Activated CD4-positive, CD25-positive, alpha-beta regulatory T cell treated with anti-CD3 and anti-CD28 coated beads, Interleukin-2, amount 50 U/mL, for 16 hours (primary cell): ENCODE measurements around the gene PSMD8.

Experiments used
- DNase-seq: peaks from one replicate; pipeline ENCODE4 v3.0.0-alpha.2; 2020; ENCODE audit warnings: low read depth, low spot score

PSMD8 gene

DNA sequence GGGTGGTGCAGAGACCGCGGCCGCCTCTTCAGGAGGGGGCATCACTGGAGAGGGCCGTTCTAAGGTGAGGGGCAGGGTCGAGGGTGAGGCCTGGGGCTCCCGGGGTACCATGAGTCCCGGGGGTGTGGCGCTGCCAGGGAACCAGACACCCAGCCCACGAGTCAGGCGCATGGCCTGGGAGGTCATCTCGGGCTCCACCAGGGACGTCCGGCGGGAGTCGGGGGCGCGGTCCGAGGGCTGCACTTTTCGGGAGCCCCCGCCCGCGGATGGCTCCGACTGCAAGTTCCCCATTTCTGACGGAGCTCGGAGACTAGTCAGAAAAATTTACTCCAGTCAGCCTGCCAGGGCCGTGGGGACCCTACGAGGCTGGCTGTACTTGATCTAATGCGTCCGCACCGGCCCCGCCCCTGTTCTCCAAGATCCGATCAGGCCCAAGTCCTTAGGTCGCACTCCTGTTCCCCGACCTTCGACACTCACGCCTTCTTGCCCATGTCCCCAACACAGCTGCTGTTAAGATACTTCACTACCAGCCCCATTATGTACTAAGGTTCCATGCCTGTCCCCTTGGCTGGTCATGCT, 12.7 kb downstream of the PSMD8 start:
- DNase-seq = no peak

- DNase-seq = peak; percentile 55
Observed at GRCh38 chr19:38387550-38388348, 13.4 kb downstream of the PSMD8 start, which contains the start of gene GGN. Gene GGN, minus strand, starts transcription at chr19:38388034. Its CDS starts 773 bp downstream, at chr19:38387261.

DNA sequence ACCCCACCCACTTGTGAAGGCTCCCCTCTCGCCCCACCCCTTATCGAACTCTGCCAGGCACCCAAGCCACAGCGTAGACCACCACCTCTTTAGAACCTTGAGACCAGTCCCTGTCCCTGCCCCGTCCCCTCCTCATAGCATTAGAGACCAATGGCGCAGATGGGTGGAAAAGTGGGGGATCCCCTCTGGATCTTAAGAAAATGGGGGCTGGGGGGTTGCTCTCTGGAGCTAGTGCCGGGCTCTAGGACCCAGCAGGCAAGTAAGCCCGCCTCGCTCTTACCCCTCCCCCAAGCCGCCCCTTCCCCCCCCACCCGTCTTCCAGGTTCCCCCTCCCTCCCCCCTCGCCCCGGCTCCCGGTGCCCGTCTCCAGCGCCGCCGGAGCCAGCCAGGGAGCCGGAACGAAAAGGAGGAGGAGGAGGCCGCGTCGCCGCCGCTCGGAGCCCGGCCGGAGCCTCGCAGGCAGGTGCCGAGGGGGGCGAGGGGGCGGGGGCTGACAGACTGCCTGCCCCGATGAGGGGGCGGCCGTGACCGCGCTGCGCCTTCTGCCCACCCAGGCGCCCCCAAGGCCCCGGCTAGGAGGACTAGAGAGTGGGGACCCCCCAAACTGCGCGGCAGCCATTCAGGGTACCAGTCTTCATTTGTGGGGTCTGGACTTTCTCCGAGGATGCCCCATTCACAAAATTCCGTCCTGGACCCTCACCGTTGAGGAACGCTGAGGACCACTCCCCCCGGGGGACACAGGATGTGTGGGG, 14.2 kb downstream of the PSMD8 start, which contains the start of gene SPRED3:
Gene SPRED3, plus strand, starts transcription at position 349 of the 752 bp plus-strand sequence. CDS start 1,606 bp downstream, outside the sequence.
- no peak for DNase-seq

DNA sequence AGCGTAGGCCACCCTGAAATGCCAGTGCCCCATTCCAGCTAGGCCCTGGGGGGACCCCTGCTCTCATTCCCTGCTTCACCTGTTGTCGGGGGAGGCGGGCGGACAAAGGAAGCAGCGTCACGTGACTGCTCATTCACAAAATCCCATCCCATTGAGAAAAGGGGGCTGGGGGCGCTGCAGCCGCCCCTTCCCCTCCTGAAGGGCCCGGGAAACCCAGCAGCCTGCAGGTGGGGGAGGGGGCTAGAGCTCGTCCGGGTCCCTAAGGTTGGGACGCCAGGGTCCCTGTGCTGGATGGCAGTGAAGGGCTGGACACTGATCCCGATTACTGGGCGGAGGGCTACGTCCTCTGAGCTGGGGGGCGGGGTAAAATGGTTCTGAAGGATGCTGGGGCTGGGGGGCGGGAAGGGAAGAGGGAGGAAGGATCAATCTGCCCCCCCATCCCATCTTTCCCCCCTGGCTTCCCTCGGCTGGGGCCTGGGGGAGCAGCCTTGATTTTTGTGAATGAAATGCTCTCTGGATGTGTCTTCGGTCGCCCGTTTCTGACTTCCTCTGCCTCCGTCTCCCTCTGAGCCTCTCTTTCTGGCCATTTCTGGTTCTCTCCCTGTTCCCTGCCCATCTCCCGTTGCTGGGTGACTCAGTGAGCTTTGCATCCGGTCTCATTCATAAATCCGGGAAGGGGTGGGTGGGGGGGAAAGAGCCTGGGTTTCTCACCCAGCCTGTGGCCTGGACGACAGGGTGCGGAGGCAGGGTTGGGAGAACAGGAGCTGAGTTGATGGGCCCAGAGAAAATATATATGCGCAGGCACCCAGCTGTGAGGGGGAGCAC, 14.9 kb downstream of the PSMD8 start:
- DNase-seq = no peak

GRCh38 chr19:38389957-38390924, 15.9 kb downstream of the PSMD8 start:
- no peak for DNase-seq

- DNase-seq = no peak
Observed at GRCh38 chr19:38391911-38392464, 17.6 kb downstream of the PSMD8 start.

GRCh38 chr19:38392707-38393308, 18.4 kb downstream of the PSMD8 start:
- no peak for DNase-seq

DNA sequence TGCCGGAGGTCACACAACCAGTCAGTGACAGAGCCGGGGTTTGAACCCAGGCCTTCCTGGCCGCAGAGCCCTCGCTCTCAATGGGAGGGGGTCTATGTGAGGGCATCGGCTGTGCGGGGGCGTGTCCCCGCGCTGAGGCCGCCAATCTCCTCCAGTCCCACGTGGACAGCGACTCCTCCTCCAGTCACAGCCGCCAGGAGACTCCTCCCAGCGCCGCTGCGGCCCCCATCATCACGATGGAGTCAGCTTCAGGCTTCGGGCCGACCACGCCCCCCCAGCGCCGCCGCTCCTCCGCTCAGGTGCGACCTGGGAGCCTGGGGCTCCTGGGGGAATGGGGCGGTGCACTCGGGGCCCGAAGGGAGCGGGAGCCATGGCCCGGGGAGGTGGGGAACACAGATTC, 20.1 kb downstream of the PSMD8 start:
- no peak for DNase-seq

- DNase-seq = no peak
Observed at GRCh38 chr19:38395381-38396114, 21.2 kb downstream of the PSMD8 start.

GRCh38 chr19:38399081-38399480, 24.7 kb downstream of the PSMD8 start:
- DNase-seq = no peak

GRCh38 chr19:38399537-38399936, 25.2 kb downstream of the PSMD8 start:
- no peak for DNase-seq

DNA sequence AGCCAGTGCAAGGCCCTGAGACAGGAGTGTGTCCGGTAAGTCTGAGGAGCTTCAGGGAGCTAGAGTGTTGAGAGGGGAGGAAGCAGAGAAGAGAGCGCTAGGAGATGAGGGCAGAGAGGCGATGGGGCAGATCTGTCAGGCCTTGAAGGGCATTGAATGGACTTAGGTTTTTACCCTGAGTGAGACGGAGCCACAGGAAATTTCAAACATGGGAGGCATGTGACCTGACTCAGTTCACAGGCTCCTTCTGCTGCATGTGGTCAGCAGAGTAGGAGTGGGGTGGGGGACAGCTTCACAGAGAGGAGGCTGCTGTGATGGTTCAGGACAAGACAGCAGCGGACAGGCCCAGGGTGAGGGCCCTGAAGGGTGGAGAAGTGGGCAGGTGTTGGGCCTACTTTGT, 26.0 kb downstream of the PSMD8 start:
- no peak for DNase-seq

- no peak for DNase-seq
Observed at GRCh38 chr19:38401148-38401547, 26.8 kb downstream of the PSMD8 start.

DNA sequence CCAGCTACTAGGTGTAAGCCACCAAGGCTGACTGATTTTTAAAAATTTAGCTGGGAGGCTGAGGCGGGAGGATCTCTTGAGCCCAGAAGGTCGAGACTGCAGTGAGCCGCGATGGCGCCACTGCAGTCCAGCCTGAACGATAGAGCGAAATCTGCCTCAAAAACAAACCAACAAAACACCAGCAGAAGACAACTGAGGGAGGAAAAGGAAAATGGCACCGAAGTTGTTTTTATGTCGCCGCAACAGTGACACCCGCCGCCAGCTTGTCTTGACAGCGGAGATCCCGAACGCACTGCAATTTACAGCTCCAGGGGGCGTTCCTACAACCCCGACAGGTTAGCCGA, 28.2 kb downstream of the PSMD8 start:
- no peak for DNase-seq

GRCh38 chr19:38402967-38403674, 28.8 kb downstream of the PSMD8 start, which contains the start of gene FAM98C:
Gene FAM98C, plus strand, starts transcription at chr19:38403093. Its CDS starts 61 bp downstream, at chr19:38403154.
- peak; percentile 96 for DNase-seq

GRCh38 chr19:38404858-38405257, 30.5 kb downstream of the PSMD8 start:
- no peak for DNase-seq

DNA sequence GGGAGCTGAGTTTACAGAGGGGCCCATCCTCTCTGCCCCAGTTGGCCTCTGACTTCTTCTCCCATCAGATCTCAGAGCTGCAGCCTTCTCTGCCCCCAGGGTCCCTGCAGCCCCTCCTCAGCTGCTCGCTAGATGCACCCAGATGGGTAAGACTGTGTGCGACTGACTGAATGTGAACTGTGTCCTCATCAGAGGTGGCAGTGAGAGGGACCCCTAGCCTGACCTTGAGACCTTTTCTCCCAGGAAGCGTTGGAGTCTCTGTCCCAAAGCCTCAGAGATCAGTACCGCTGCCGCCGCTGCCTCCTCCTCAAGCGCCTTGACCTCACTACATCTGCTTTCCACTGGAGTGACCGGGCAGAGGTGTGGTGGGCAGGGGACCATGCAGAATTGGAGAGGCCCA, 30.9 kb downstream of the PSMD8 start:
- no peak for DNase-seq

DNA sequence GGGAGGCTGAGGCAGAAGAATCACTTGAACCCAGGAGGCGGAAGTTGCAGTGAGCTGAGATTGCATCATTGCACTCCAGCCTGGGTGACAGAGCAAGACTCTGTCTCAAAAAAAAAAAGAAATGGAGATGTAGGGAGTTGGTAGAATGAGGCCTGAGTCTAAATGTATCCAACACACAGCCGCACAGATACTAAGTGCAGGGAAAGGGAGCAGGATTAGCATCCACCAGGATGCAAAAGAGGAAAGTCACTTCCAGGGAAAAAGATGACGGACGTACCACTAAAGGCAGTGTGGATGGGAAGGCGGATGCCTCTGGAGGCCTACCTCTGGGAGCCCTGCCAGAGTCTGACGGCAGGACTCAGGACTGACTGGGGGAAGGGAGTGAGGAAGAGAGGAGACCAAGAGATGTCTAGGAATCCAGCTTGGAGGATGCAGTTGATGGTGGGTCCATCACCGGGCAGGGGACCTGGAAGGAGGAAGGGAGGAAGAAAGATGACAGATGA, 35.3 kb downstream of the PSMD8 start:
- DNase-seq = no peak
